Activated CD8-positive, alpha-beta T cell treated with anti-CD3 and anti-CD28 coated beads for 36 hours (primary cell): ENCODE data around the gene CDKL4. TPM values are rescaled to one million over a fixed set of nuclear protein-coding genes. Genes with fewer than 3 reads are reported as not detected.

Source experiments
- ATAC-seq: fragments of 200-7000 bp; cut with Tn5 transposase; one replicate; pipeline ENCODE4 v1.10.0; 2021; ENCODE audit warnings: mild to moderate bottlenecking, moderate library complexity
- CTCF ChIA-PET: fragments of 350-600 bp; sonication (Branson Sonifier 250); formaldehyde crosslinking; loops from one replicate; lab custom pipeline; 2021; ENCODE audit warnings: antibody characterized with exemption; lab: Charles Lee
- POLR2A ChIA-PET: fragments of 350-600 bp; sonication (Branson Sonifier 250); formaldehyde crosslinking; loops from one replicate; lab custom pipeline; 2021; ENCODE audit warnings: antibody characterized with exemption; lab: Charles Lee
- DNase-seq: peaks from one replicate; pipeline ENCODE4 v3.0.0-alpha.2; 2020
- H3K27ac Mint-ChIP-seq: one replicate; pipeline ENCODE4 v1.8.0; 2021; ENCODE audit warnings: mild to moderate bottlenecking, mixed read lengths
- H3K27me3 Mint-ChIP-seq: one replicate; pipeline ENCODE4 v1.8.0; 2021; ENCODE audit warnings: mixed read lengths
- H3K36me3 Mint-ChIP-seq: one replicate; pipeline ENCODE4 v1.8.0; 2021; ENCODE audit warnings: low read depth, mixed read lengths
- H3K4me1 Mint-ChIP-seq: one replicate; pipeline ENCODE4 v1.8.0; 2021; ENCODE audit warnings: low read depth, mixed read lengths
- H3K4me3 Mint-ChIP-seq: one replicate; pipeline ENCODE4 v1.8.0; 2021; ENCODE audit warnings: mild to moderate bottlenecking, moderate library complexity, mixed read lengths
- H3K9me3 Mint-ChIP-seq: one replicate; pipeline ENCODE4 v1.8.0; 2021; ENCODE audit warnings: mixed read lengths
- CTCF ChIP-seq: fragments of 200-600 bp; IDR thresholded peaks from one replicate; pipeline ENCODE4 v1.8.0; 2022; ENCODE audit warnings: antibody characterized with exemption, mild to moderate bottlenecking
- intact Hi-C: fragments of 100-400 bp; cut with micrococcal nuclease; formaldehyde crosslinking; loops from one replicate; pipeline ENCODE4 v1.10.0; 2022
- total RNA-seq, 2 experiments: library from RNA; stranded (reverse); gene quantifications; one replicate each; pipeline ENCODE4 v1.2.3, GENCODE V29; 2021

Gene CDKL4
- under 1 TPM in 1 of 2 experiments, not detected in 1; 0.29 TPM for total RNA-seq

- no peaks in the 10 kb centered on the region for H3K9me3 Mint-ChIP-seq
- H3K27ac Mint-ChIP-seq, result peak within 1 kb of the TSS; percentile 31
- no peaks in the 10 kb centered on the region for H3K36me3 Mint-ChIP-seq
- DNase-seq (peak; percentile 26), ATAC-seq (peak; percentile 40)
- no peaks in the 10 kb centered on the region for H3K27me3 Mint-ChIP-seq
- POLR2A ChIA-PET, result interaction anchor here (1.3 kb wide), 1 partner anchor 11 kb away, joined by 3 read pairs; no protein-coding TSS in a partner anchor
- peaks cover 18% of the 10 kb centered on the region for H3K4me1 Mint-ChIP-seq
- intact Hi-C loops, result no loop called here
- TF ChIP-seq CTCF, result no peak
- CTCF ChIA-PET, result interaction anchor here (7.2 kb wide), 1 partner anchor 15 kb away, joined by 40 read pairs; no protein-coding TSS in a partner anchor
- H3K4me3 Mint-ChIP-seq, result peak within 1 kb of the TSS; percentile 72
Observed at GRCh38 chr2:39243469-39244123, at the start of gene CDKL4. TSS of gene CDKL4 (minus strand) at chr2:39243970.

DNA sequence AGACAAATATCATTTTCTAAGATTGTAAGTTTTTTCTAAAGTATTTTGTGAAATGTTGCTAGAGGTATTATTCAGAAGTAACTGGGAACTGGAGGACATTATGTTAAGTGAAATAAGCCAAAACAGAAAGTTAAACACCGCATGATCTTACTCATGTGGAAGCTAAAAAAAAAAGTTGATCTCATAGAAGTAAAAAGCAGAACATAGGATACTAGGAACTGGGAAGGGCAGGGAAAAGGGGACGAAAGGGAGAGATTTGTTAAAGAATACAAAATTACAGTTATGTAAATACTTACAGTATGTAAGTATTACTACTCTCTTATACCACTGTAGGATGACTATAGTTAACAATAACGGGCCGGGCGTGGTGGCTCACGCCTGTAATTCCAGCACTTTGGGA is 46.7 kb upstream of the CDKL4 start:
- no peak for TF ChIP-seq CTCF
- ATAC-seq, result no peak
- no peak for DNase-seq
- Mint-ChIP-seq H3K36me3 (peaks cover 8% of the 10 kb centered on the region), H3K9me3 (no peaks in the 10 kb centered on the region), H3K27ac (no peak overlapping the region), H3K27me3 (no peaks in the 10 kb centered on the region), H3K4me1 (no peaks in the 10 kb centered on the region), H3K4me3 (no peak overlapping the region)
- ChIA-PET CTCF (no interaction called here), POLR2A (no interaction called here)
- intact Hi-C loops, result no loop called here

- no peak for ATAC-seq
Observed at GRCh38 chr2:39289609-39290008, 45.8 kb upstream of the CDKL4 start.

DNA sequence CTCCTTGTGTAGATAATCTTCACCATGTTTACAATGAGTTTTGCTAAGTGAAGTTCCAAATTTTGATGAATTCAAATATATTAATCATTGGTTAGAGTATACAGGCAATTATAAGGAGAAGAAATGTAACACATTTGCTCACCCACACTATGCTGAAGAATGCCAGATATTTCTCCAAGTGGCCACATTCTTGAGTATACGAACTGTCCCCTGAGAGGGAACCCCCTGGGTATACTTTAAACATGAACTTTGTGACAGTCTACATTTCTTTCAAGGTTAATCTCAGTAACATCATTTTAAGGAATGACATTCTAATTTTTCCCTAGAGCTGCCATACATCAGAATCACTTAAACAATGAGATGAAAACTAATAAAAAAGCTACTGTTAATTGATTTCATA is 39.8 kb upstream of the CDKL4 start:
- CTCF ChIA-PET, result interaction anchor here (1.5 kb wide), 1 partner anchor 15 kb away, joined by 3 read pairs; no protein-coding TSS in a partner anchor

More at GRCh38 chr2:39289609-39290008, 45.8 kb upstream of the CDKL4 start:
- Mint-ChIP-seq H3K4me1 (no peaks in the 10 kb centered on the region), H3K27me3 (no peaks in the 10 kb centered on the region), H3K9me3 (no peaks in the 10 kb centered on the region), H3K36me3 (peaks cover 8% of the 10 kb centered on the region), H3K27ac (no peak overlapping the region), H3K4me3 (no peak overlapping the region)
- intact Hi-C loops, result no loop called here
- POLR2A ChIA-PET, result no interaction called here
- TF ChIP-seq CTCF, result no peak
- CTCF ChIA-PET, result no interaction called here
- DNase-seq, result no peak

More for the DNA sequence above, 39.8 kb upstream of the CDKL4 start:
- Mint-ChIP-seq H3K27ac (no peak overlapping the region), H3K9me3 (no peaks in the 10 kb centered on the region), H3K4me1 (no peaks in the 10 kb centered on the region), H3K36me3 (peaks cover 5% of the 10 kb centered on the region), H3K4me3 (no peak overlapping the region), H3K27me3 (no peaks in the 10 kb centered on the region)
- POLR2A ChIA-PET, result no interaction called here
- no peak for DNase-seq
- ATAC-seq, result no peak
- intact Hi-C loops, result no loop called here
- no peak for TF ChIP-seq CTCF
